ENCODE measurements around the gene DENND5A.

GRCh38 chr11:9293646-9294045, 28.5 kb upstream of the DENND5A start:
- TF ChIP-seq POLR2A (IDR thresholded peaks at IDR 0.05): no peak
- TF ChIP-seq, protein P1, sequence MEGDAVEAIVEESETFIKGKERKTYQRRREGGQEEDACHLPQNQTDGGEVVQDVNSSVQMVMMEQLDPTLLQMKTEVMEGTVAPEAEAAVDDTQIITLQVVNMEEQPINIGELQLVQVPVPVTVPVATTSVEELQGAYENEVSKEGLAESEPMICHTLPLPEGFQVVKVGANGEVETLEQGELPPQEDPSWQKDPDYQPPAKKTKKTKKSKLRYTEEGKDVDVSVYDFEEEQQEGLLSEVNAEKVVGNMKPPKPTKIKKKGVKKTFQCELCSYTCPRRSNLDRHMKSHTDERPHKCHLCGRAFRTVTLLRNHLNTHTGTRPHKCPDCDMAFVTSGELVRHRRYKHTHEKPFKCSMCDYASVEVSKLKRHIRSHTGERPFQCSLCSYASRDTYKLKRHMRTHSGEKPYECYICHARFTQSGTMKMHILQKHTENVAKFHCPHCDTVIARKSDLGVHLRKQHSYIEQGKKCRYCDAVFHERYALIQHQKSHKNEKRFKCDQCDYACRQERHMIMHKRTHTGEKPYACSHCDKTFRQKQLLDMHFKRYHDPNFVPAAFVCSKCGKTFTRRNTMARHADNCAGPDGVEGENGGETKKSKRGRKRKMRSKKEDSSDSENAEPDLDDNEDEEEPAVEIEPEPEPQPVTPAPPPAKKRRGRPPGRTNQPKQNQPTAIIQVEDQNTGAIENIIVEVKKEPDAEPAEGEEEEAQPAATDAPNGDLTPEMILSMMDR (IDR thresholded peaks at IDR 0.05): no peak

All from Peyer's patch (tissue), 4 donors.